ENCODE data around the gene METTL15.

The METTL15 gene

DNA sequence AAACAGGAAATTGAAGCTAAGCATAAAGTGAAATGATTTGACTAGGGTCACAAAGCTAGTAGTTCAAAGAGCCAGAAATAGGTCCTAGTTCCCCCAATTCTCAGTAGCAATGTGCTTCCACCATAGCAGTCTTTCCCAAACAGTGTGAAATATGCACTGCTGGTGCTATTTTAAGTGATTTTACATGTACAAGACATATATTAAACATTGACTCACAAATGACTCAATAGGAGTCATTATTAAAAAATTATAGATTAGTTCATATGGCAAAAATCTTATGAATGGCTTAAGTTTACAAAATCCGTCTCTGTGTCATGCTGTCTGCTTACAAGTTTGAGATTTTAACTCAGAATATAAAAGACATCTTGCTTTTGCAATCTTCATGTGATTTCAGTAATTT lies 21.6 kb upstream of the METTL15 start:
- TF ChIP-seq REST (IDR thresholded peaks at IDR 0.05; ENCODE audit: insufficient read depth in 1 of 2, low read depth in 2 of 2, low read length in 2 of 2) (no peak), TAF1 (IDR thresholded peaks at IDR 0.05; ENCODE audit: borderline replicate concordance, insufficient read depth, low read length) (no peak), SIN3A (IDR thresholded peaks at IDR 0.05; ENCODE audit: borderline replicate concordance, insufficient read depth, low read length) (no peak), FOXP2 (optimal IDR thresholded peaks at IDR 0.05; ENCODE audit: borderline replicate concordance, extremely low read depth, extremely low read length, insufficient read depth) (no peak), POLR2AphosphoS5 (IDR thresholded peaks at IDR 0.05; ENCODE audit: low read depth, low read length) (no peak)

- no peak for TF ChIP-seq TAF1 (IDR thresholded peaks at IDR 0.05; ENCODE audit: borderline replicate concordance, insufficient read depth, low read length)
- no peak for TF ChIP-seq SIN3A (IDR thresholded peaks at IDR 0.05; ENCODE audit: borderline replicate concordance, insufficient read depth, low read length)
- TF ChIP-seq FOXP2 (optimal IDR thresholded peaks at IDR 0.05; ENCODE audit: borderline replicate concordance, extremely low read depth, extremely low read length, insufficient read depth), result no peak
- TF ChIP-seq POLR2AphosphoS5 (IDR thresholded peaks at IDR 0.05; ENCODE audit: low read depth, low read length), result no peak
- TF ChIP-seq REST (IDR thresholded peaks at IDR 0.05; ENCODE audit: insufficient read depth in 1 of 2, low read depth in 2 of 2, low read length in 2 of 2), result no peak
These were observed 18.8 kb upstream of the METTL15 start for GRCh38 chr11:28089378-28089777.

DNA sequence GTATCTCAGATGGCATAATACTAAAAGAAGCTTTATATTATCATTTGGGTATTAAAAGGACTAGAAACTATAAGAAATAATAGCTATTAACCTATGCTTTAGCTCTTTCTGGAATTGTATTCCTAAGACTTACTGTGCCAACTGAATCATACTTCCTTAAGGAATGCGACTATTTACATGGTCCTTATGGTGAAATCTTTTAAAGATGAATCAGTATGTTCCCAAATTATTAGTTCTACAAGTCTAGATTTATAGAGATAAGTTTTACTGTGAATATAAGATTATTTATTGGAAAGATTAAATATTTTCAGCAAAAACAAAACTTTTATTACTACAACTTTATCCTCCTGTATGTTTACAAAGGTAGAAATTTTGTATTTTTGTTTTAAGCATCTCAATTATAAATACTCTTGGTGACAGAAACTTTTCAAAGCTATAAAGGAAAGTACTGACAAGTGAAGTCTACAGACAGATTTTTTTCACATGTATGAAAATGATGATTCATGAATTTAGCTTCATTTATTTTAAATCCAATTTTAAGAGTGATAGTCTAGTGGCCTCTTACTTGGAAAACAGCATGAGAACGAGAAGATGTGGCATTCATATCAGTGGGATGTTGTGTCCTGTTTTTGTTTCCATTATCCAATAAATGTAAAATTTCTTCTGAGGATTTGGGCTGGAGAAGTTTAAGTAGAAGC lies 18.0 kb upstream of the METTL15 start:
- TF ChIP-seq REST (IDR thresholded peaks at IDR 0.05; ENCODE audit: insufficient read depth in 1 of 2, low read depth in 2 of 2, low read length in 2 of 2) (no peak), TAF1 (IDR thresholded peaks at IDR 0.05; ENCODE audit: borderline replicate concordance, insufficient read depth, low read length) (no peak), FOXP2 (optimal IDR thresholded peaks at IDR 0.05; ENCODE audit: borderline replicate concordance, extremely low read depth, extremely low read length, insufficient read depth) (no peak), POLR2AphosphoS5 (IDR thresholded peaks at IDR 0.05; ENCODE audit: low read depth, low read length) (no peak), SIN3A (IDR thresholded peaks at IDR 0.05; ENCODE audit: borderline replicate concordance, insufficient read depth, low read length) (no peak)

- TF ChIP-seq FOXP2 (optimal IDR thresholded peaks at IDR 0.05; ENCODE audit: borderline replicate concordance, extremely low read depth, extremely low read length, insufficient read depth), result no peak
- no peak for TF ChIP-seq REST (IDR thresholded peaks at IDR 0.05; ENCODE audit: insufficient read depth in 1 of 2, low read depth in 2 of 2, low read length in 2 of 2)
- no peak for TF ChIP-seq TAF1 (IDR thresholded peaks at IDR 0.05; ENCODE audit: borderline replicate concordance, insufficient read depth, low read length)
- TF ChIP-seq SIN3A (IDR thresholded peaks at IDR 0.05; ENCODE audit: borderline replicate concordance, insufficient read depth, low read length), result no peak
- TF ChIP-seq POLR2AphosphoS5 (IDR thresholded peaks at IDR 0.05; ENCODE audit: low read depth, low read length), result no peak
These were observed 15.4 kb upstream of the METTL15 start for GRCh38 chr11:28092786-28093185.
